ENCODE data around the gene USP5. TPM values are rescaled to one million over a fixed set of nuclear protein-coding genes. Genes with fewer than 3 reads are reported as not detected.

USP5 gene
- total RNA-seq, 6 donors from 2014 or later = 22.6 to 77.0 (median 35.6) TPM

DNA sequence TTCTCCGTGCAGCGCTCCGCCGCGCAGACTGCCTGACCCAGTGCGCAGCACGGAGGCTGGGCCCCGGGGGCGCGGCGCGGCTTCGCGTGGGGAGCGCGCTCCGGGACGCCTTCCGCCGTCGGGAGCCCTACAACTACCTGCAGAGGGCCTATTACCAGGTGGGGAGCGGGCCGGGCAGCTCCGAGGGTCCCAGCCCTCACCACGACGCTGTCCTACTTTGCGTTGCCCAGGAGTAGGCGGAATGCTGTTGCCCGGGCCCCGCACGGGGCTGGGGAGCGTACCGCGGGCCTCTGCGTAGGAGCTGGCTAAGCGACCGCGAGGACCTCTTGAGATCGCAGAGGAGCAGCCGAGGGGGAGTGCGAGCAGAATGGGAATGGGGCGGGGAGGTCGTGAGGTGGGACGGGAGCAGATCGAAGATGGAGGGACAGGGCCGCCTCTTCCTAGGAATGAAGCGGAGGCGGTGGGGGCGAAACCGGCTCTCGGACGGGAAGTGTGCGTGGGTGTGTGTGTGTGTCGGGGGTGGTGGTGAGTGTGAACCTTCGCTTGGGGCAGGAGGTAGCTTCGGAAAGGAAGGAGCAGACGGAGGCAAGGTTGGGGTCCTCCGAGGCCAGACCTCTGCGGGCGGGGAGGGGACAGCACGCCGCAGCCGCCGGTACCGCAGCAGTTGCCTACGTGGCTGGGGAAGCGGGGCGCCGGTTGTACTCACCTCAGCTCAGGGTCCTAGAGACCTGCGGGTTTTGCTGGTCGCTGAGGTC, 23.0 kb upstream of the USP5 start:
- WGBS, 2 donors = 2 to 3% methylated on average over 41 to 48 of the region's 71 CpGs

GRCh38 chr12:6829536-6830220, 22.3 kb upstream of the USP5 start:
- peak overlapping the region; percentile 33 to 81 (median 72) for H3K4me3 ChIP-seq
- H3K36me3 ChIP-seq = peaks cover 0 to 10% (median 0%) of the 10 kb centered on the region in 4 donors
- H3K9me3 ChIP-seq = no peaks in the 10 kb centered on the region
- peaks cover 15 to 34% (median 28%) of the 10 kb centered on the region in 4 donors for H3K4me1 ChIP-seq
- DNase-seq (no peak), ATAC-seq (ENCODE audit: low FRiP score in 2 of 2) (no peak)
- H3K27ac ChIP-seq = peak overlapping the region; percentile 42 to 83 (median 64)
- TF ChIP-seq POLR2A (IDR thresholded peaks at IDR 0.05) (no peak), EP300 (IDR thresholded peaks at IDR 0.05) (no peak), POLR2AphosphoS5 (IDR thresholded peaks at IDR 0.05) (no peak)
- TF ChIP-seq, protein P1, sequence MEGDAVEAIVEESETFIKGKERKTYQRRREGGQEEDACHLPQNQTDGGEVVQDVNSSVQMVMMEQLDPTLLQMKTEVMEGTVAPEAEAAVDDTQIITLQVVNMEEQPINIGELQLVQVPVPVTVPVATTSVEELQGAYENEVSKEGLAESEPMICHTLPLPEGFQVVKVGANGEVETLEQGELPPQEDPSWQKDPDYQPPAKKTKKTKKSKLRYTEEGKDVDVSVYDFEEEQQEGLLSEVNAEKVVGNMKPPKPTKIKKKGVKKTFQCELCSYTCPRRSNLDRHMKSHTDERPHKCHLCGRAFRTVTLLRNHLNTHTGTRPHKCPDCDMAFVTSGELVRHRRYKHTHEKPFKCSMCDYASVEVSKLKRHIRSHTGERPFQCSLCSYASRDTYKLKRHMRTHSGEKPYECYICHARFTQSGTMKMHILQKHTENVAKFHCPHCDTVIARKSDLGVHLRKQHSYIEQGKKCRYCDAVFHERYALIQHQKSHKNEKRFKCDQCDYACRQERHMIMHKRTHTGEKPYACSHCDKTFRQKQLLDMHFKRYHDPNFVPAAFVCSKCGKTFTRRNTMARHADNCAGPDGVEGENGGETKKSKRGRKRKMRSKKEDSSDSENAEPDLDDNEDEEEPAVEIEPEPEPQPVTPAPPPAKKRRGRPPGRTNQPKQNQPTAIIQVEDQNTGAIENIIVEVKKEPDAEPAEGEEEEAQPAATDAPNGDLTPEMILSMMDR (IDR thresholded peaks at IDR 0.05) = no peak
- peaks cover 0 to 23% (median 7%) of the 10 kb centered on the region in 4 donors for H3K27me3 ChIP-seq
- 57 to 78% methylated on average over 17 to 19 of the region's 19 CpGs for WGBS, 2 donors

More for the DNA sequence above, 23.0 kb upstream of the USP5 start:
- peaks cover 0 to 8% (median 0%) of the 10 kb centered on the region in 4 donors for H3K36me3 ChIP-seq
- H3K27me3 ChIP-seq = peaks cover 0 to 23% (median 8%) of the 10 kb centered on the region in 4 donors
- peak overlapping the region; percentile 42 to 83 (median 64) for H3K27ac ChIP-seq
- DNase-seq (peak; percentile 37 to 82), ATAC-seq (ENCODE audit: low FRiP score in 2 of 2) (peak in 1 of 2 donors; percentile 41)
- H3K9me3 ChIP-seq = no peaks in the 10 kb centered on the region
- peaks cover 15 to 34% (median 28%) of the 10 kb centered on the region in 4 donors for H3K4me1 ChIP-seq
- TF ChIP-seq, protein P1 (IDR thresholded peaks at IDR 0.05) = no peak
- peak in 1 of 2 donors; percentile 28 for TF ChIP-seq POLR2AphosphoS5 (IDR thresholded peaks at IDR 0.05)
- TF ChIP-seq EP300 (IDR thresholded peaks at IDR 0.05) = no peak
- TF ChIP-seq POLR2A (IDR thresholded peaks at IDR 0.05) = peak in 1 of 4 donors; percentile 19
- peak overlapping the region; percentile 33 to 81 (median 72) for H3K4me3 ChIP-seq

DNA sequence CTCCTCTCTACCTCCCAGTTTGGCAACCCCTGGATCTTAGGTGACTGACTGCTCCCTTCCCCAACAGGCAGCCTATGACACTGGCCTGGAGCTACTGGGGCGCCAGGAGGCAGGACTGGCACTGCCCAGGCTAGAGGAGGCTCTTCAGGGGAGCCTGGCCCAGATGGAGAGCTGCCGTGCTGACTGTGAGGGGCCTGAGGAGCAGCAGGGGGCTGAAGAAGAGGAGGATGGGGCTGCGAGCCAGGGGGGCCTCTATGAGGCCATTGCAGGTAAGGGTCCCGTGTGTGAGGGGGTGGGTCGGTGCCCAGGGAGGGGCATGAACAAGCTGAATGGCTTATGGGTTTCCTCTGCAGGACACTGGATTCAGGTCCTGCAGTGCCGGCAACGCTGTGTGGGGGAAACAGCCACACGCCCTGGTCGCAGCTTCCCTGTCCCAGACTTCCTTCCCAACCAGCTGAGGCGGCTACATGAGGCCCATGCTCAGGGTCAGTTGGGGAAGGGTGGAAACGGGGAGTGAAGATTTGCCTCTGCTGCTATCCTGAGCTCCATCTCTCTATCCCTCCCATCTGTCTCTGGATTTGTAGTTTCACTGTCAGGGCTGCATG, 21.6 kb upstream of the USP5 start:
- 74 to 90% methylated on average over 5 to 11 of the region's 11 CpGs for WGBS, 2 donors
- no peak for ATAC-seq (ENCODE audit: low FRiP score in 2 of 2)
- Histone ChIP-seq H3K4me1 (peaks cover 15 to 31% (median 25%) of the 10 kb centered on the region in 4 donors), H3K27me3 (peaks cover 0 to 23% (median 5%) of the 10 kb centered on the region in 4 donors), H3K4me3 (no peak overlapping the region), H3K27ac (no peak overlapping the region), H3K36me3 (peaks cover 0 to 10% (median 0%) of the 10 kb centered on the region in 4 donors), H3K9me3 (no peaks in the 10 kb centered on the region)
- no peak for DNase-seq
- TF ChIP-seq POLR2AphosphoS5 (IDR thresholded peaks at IDR 0.05) (no peak), POLR2A (IDR thresholded peaks at IDR 0.05) (no peak), EP300 (IDR thresholded peaks at IDR 0.05) (no peak)
- TF ChIP-seq, protein P1 (IDR thresholded peaks at IDR 0.05) = no peak

GRCh38 chr12:6830999-6831398, 21.0 kb upstream of the USP5 start:
- H3K27me3 ChIP-seq = peaks cover 0 to 23% (median 5%) of the 10 kb centered on the region in 4 donors
- DNase-seq (no peak), ATAC-seq (ENCODE audit: low FRiP score in 2 of 2) (no peak)
- 91 to 94% methylated on average over 6 of the region's 6 CpGs for WGBS, 2 donors
- TF ChIP-seq, protein P1 (IDR thresholded peaks at IDR 0.05) = no peak
- no peak for TF ChIP-seq EP300 (IDR thresholded peaks at IDR 0.05)
- no peak for TF ChIP-seq POLR2AphosphoS5 (IDR thresholded peaks at IDR 0.05)
- TF ChIP-seq POLR2A (IDR thresholded peaks at IDR 0.05) = no peak
- peaks cover 0 to 10% (median 0%) of the 10 kb centered on the region in 4 donors for H3K36me3 ChIP-seq
- H3K4me3 ChIP-seq = no peak overlapping the region
- no peak overlapping the region for H3K27ac ChIP-seq
- H3K9me3 ChIP-seq = no peaks in the 10 kb centered on the region
- peaks cover 15 to 30% (median 24%) of the 10 kb centered on the region in 4 donors for H3K4me1 ChIP-seq

All from upper lobe of left lung (tissue), 6 donors.